Astrocyte (in vitro differentiated cells and primary cell): ENCODE data around the gene DYNLT4. TPM values are rescaled to one million over a fixed set of nuclear protein-coding genes. Genes with fewer than 3 reads are reported as not detected.

Experiments
- DNase-seq: peaks from one replicate; pipeline ENCODE4 v3.0.0-alpha.2; 2010; ENCODE audit warnings: low read depth
- FAIRE-seq: peaks from 2 replicates; lab custom pipeline; 2011; peaks lifted over from hg19 to GRCh38; lab: Jason Lieb, UNC
- H2AFZ ChIP-seq: 2 replicates; pipeline ENCODE4 v1.6.0; 2012; ENCODE audit warnings: low read depth, low read length, inconsistent platforms
- H3K27ac ChIP-seq: 2 replicates; pipeline ENCODE4 v1.5.1; 2011; ENCODE audit warnings: low read depth, low read length, inconsistent platforms
- H3K27me3 ChIP-seq: 2 replicates; pipeline ENCODE4 v1.6.0; 2011; ENCODE audit warnings: low read length, inconsistent platforms; ENCODE audit not compliant: insufficient read depth
- H3K36me3 ChIP-seq: 2 replicates; pipeline ENCODE4 v1.5.1; 2011; ENCODE audit warnings: low read length, inconsistent platforms; ENCODE audit not compliant: insufficient read depth
- H3K4me1 ChIP-seq: 2 replicates; pipeline ENCODE4 v1.5.1; 2011; ENCODE audit warnings: low read length, inconsistent platforms; ENCODE audit not compliant: insufficient read depth
- H3K4me2 ChIP-seq: 2 replicates; pipeline ENCODE4 v1.6.0; 2012; ENCODE audit warnings: low read length, inconsistent platforms
- H3K4me3 ChIP-seq: 2 replicates; pipeline ENCODE4 v1.5.1; 2011; ENCODE audit warnings: low read depth, mild to moderate bottlenecking, low read length, inconsistent platforms; ENCODE audit not compliant: insufficient read depth
- H3K79me2 ChIP-seq: 2 replicates; pipeline ENCODE4 v1.6.0; 2012; ENCODE audit warnings: mild to moderate bottlenecking, low read length, inconsistent platforms; ENCODE audit not compliant: insufficient read depth
- H3K9ac ChIP-seq: 2 replicates; pipeline ENCODE4 v1.6.0; 2012; ENCODE audit warnings: mild to moderate bottlenecking, low read length, inconsistent platforms
- H3K9me3 ChIP-seq: 2 replicates; pipeline ENCODE4 v1.5.1; 2012; ENCODE audit warnings: low read depth, mild to moderate bottlenecking, low read length, inconsistent platforms; ENCODE audit not compliant: insufficient read depth
- H4K20me1 ChIP-seq: 2 replicates; pipeline ENCODE4 v1.6.0; 2012; ENCODE audit warnings: low read length, inconsistent platforms; ENCODE audit not compliant: insufficient read depth
- H3K27ac Mint-ChIP-seq: one replicate; pipeline ENCODE4 v1.8.0; 2021; ENCODE audit warnings: mild to moderate bottlenecking, mixed read lengths; ENCODE audit not compliant: unreplicated experiment
- H3K27me3 Mint-ChIP-seq: one replicate; pipeline ENCODE4 v1.8.0; 2021; ENCODE audit warnings: low read depth, mixed read lengths; ENCODE audit not compliant: unreplicated experiment
- H3K36me3 Mint-ChIP-seq: one replicate; pipeline ENCODE4 v1.8.0; 2021; ENCODE audit warnings: low read depth, mixed read lengths; ENCODE audit not compliant: unreplicated experiment
- H3K4me1 Mint-ChIP-seq: one replicate; pipeline ENCODE4 v1.8.0; 2021; ENCODE audit warnings: low read depth, mixed read lengths; ENCODE audit not compliant: unreplicated experiment
- H3K4me3 Mint-ChIP-seq: one replicate; pipeline ENCODE4 v1.8.0; 2021; ENCODE audit warnings: mild to moderate bottlenecking, moderate library complexity, mixed read lengths; ENCODE audit not compliant: unreplicated experiment
- H3K9me3 Mint-ChIP-seq: one replicate; pipeline ENCODE4 v1.8.0; 2021; ENCODE audit warnings: mild to moderate bottlenecking, mixed read lengths; ENCODE audit not compliant: unreplicated experiment
- EZH2 ChIP-seq: IDR thresholded peaks from 2 replicates; pipeline ENCODE4 v1.6.1; 2012; ENCODE audit warnings: mild to moderate bottlenecking, low read length, inconsistent platforms; ENCODE audit not compliant: insufficient read depth
- total RNA-seq: library from RNA; stranded (reverse); gene quantifications from 2 replicates; pipeline ENCODE4 v1.2.1, GENCODE V29; 2021
- TF ChIP-seq, protein P1 (sequence below): IDR thresholded peaks from 2 replicates; pipeline ENCODE4 v1.5.1; 2011; ENCODE audit warnings: low read depth, mild to moderate bottlenecking, inconsistent platforms, low read length, moderate library complexity; ENCODE audit not compliant: insufficient read depth

DYNLT4 gene
- total RNA-seq, 1 donor from 2014 or later, result 0.50 TPM

DNA sequence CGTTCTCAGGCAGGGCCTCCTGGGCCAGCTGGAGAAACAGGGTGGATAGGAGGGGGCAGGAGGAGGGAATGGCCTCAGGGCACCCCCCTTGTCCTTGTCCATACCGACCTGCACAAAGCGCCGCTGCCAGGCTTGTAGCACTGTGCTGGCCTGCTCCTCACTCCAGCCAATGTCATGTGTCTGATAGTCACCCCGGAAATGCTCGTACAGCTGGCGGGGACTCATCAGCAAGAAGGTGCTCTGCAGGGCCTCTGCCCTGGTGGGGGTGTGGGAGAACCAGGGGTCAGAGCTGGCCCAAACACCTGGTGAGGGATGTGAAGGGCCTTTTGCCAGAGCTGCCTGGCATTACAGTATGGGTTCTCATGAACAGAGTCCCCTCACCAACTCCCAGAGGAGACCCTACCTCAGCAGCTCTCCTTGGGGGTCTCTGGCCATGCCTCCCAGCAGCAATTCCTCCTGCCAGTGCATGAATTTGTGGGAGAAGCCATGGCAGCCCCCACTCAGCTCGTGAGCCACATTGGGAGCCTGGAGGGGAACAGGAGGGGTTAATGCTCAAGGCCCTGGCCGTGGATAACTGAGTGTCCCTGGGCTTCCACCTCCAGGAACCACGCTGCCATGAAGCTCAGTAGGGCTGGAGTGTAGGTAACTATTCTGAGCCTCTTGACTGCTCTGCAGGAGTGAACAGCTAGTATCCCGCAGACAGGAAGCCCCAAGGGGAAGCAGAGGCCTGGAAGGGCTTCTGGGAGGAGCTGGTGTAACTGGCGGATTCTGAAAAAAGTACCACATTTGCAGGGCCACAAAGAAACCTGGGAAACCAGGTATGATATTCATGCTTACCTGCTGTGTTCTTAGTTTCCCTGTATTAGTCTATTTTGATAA, 22.6 kb upstream of the DYNLT4 start:
- no peaks in the 10 kb centered on the region for H4K20me1 ChIP-seq
- H3K9ac ChIP-seq, result no peak overlapping the region
- H2AFZ ChIP-seq, result no peak overlapping the region
- H3K27me3 ChIP-seq, result no peaks in the 10 kb centered on the region
- no peak for FAIRE-seq
- Mint-ChIP-seq H3K27ac (no peak overlapping the region), H3K27me3 (peaks cover 11% of the 10 kb centered on the region), H3K9me3 (peaks cover 15% of the 10 kb centered on the region), H3K4me3 (no peak overlapping the region), H3K4me1 (no peaks in the 10 kb centered on the region), H3K36me3 (peaks cover 8% of the 10 kb centered on the region)
- TF ChIP-seq EZH2, result no peak
- TF ChIP-seq, protein P1, sequence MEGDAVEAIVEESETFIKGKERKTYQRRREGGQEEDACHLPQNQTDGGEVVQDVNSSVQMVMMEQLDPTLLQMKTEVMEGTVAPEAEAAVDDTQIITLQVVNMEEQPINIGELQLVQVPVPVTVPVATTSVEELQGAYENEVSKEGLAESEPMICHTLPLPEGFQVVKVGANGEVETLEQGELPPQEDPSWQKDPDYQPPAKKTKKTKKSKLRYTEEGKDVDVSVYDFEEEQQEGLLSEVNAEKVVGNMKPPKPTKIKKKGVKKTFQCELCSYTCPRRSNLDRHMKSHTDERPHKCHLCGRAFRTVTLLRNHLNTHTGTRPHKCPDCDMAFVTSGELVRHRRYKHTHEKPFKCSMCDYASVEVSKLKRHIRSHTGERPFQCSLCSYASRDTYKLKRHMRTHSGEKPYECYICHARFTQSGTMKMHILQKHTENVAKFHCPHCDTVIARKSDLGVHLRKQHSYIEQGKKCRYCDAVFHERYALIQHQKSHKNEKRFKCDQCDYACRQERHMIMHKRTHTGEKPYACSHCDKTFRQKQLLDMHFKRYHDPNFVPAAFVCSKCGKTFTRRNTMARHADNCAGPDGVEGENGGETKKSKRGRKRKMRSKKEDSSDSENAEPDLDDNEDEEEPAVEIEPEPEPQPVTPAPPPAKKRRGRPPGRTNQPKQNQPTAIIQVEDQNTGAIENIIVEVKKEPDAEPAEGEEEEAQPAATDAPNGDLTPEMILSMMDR, result no peak
- H3K4me1 ChIP-seq, result no peaks in the 10 kb centered on the region
- no peak overlapping the region for H3K4me2 ChIP-seq
- no peak for DNase-seq
- H3K36me3 ChIP-seq, result no peaks in the 10 kb centered on the region
- H3K9me3 ChIP-seq, result no peaks in the 10 kb centered on the region
- H3K27ac ChIP-seq, result no peak overlapping the region
- no peaks in the 10 kb centered on the region for H3K79me2 ChIP-seq
- H3K4me3 ChIP-seq, result no peak overlapping the region

DNA sequence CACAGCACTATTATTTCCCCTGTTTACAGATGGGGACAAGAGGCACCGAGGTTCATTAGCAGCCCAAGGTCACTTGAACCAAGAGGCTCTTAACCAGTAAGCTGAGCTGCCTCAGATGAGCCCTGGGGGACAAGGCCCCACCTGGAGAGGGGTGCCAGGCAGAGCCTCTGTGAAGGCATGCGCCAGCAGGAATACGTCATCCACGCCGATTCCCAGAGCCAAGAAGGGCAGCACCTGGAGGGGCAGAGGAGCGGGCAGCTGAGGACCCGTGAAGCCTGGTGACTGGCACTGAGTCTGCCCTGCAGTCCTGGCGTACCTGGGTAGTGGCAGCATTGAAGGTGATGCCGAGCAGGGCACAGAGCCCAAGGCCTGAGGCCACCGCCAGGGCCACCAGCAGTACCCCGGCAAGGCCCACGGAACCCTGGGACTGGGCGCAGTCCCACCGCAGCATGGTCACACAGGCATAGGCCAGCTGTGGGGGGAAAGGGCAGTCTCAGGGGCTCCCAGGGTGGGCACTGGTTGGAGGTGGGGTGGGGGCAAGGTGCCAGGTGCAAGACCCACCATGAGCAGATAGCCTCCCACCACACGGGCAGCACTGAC, 21.8 kb upstream of the DYNLT4 start:
- H3K4me1 ChIP-seq, result no peaks in the 10 kb centered on the region
- H3K27me3 Mint-ChIP-seq, result peaks cover 11% of the 10 kb centered on the region
- no peak overlapping the region for H2AFZ ChIP-seq
- no peaks in the 10 kb centered on the region for H4K20me1 ChIP-seq
- H3K9me3 Mint-ChIP-seq, result peaks cover 15% of the 10 kb centered on the region
- no peak for DNase-seq
- FAIRE-seq, result no peak
- no peak overlapping the region for H3K27ac Mint-ChIP-seq
- no peak overlapping the region for H3K4me2 ChIP-seq
- no peaks in the 10 kb centered on the region for H3K4me1 Mint-ChIP-seq
- no peak overlapping the region for H3K9ac ChIP-seq
- H3K27me3 ChIP-seq, result no peaks in the 10 kb centered on the region
- TF ChIP-seq, protein P1, result no peak
- no peak for TF ChIP-seq EZH2
- H3K36me3 Mint-ChIP-seq, result peaks cover 8% of the 10 kb centered on the region
- no peak overlapping the region for H3K4me3 Mint-ChIP-seq
- no peaks in the 10 kb centered on the region for H3K9me3 ChIP-seq
- H3K4me3 ChIP-seq, result no peak overlapping the region
- no peaks in the 10 kb centered on the region for H3K36me3 ChIP-seq
- H3K27ac ChIP-seq, result no peak overlapping the region
- no peaks in the 10 kb centered on the region for H3K79me2 ChIP-seq
